WI38 (cell line): ENCODE data around the gene ATOH1.

Experiments
- H3K4me3 ChIP-seq: 2 replicates; pipeline ENCODE4 v1.5.1; 2011; ENCODE audit warnings: low read depth, mild to moderate bottlenecking, control low read depth, low read length
- TF ChIP-seq, protein P1 (sequence below): IDR thresholded peaks from 2 replicates; pipeline ENCODE4 v1.5.1; 2012; ENCODE audit warnings: low read depth, mild to moderate bottlenecking, control low read depth, low read length

Gene ATOH1

DNA sequence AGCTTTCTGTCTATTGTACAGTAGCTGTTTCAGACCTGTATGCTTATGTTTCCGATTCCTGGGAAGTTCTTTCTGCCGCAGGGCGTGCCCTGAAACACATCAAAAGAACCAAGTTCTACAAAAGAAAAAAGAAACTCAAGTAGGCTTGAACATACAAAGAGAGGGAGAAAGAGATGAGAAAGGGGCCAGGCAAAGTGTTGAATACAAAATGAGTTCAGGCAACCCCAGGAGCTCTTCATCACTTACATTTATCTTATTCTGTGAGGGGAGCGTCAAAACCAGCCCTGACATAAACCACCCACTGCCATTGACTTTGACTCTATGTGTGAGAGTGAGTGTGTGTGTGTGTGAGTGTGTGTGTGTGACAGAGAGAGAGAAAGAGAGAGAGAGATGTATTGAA lies 26.5 kb upstream of the ATOH1 start:
- TF ChIP-seq, protein P1, sequence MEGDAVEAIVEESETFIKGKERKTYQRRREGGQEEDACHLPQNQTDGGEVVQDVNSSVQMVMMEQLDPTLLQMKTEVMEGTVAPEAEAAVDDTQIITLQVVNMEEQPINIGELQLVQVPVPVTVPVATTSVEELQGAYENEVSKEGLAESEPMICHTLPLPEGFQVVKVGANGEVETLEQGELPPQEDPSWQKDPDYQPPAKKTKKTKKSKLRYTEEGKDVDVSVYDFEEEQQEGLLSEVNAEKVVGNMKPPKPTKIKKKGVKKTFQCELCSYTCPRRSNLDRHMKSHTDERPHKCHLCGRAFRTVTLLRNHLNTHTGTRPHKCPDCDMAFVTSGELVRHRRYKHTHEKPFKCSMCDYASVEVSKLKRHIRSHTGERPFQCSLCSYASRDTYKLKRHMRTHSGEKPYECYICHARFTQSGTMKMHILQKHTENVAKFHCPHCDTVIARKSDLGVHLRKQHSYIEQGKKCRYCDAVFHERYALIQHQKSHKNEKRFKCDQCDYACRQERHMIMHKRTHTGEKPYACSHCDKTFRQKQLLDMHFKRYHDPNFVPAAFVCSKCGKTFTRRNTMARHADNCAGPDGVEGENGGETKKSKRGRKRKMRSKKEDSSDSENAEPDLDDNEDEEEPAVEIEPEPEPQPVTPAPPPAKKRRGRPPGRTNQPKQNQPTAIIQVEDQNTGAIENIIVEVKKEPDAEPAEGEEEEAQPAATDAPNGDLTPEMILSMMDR: no peak
- no peak overlapping the region for H3K4me3 ChIP-seq

GRCh38 chr4:93809773-93810172 lies 18.8 kb upstream of the ATOH1 start:
- TF ChIP-seq, protein P1: no peak
- H3K4me3 ChIP-seq: no peak overlapping the region

DNA sequence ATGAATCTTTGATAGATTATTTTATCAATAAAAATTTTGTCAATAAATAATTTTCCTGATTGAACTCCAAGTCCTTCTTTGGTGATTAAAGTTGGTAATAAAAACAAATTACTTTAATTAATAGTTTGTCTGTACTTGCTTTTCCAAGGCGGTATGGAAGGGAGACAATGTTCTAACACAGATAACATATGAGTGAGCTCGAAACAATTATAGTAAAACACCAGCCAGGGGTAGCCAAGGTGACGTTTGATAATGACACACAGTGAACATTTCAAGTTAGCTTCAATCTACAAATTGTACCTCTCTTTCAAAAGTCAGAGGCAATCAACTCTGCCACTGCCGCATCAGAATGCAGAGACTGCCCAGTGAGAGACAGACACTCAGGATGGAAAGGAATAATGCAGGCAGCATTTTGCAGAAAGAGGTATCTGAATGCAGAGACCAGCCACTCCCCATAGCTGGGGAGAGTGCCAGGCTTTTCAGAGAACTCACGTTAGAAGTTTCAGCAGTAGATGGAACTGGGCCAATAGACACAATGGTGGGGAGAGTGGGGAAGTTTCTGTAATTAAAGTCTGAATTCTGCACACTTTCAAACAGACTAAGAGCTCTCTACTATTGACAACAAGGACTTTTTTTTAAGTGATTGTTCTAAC lies 18.1 kb upstream of the ATOH1 start:
- no peak overlapping the region for H3K4me3 ChIP-seq
- TF ChIP-seq, protein P1: no peak

- TF ChIP-seq, protein P1: no peak
- H3K4me3 ChIP-seq: no peak overlapping the region
These were observed 15.5 kb upstream of the ATOH1 start for GRCh38 chr4:93813092-93813491.

DNA sequence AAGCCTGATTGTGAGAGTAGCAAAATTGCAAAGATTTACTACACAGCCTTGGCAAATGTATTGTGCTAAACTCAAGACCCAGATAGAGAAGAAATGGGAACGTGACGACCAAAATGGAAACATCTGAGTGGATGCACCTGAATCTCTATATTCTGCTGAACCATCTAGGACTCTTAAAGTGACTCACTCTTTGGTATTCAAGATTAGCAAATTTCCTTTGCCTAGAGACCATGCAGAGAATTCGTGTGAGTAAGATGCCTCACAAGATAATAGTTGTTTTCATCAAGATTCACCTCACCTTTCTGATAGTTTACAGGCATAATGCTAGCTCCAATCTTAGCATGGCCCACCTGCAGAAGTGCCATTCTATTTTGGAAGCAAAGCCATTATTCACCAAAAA lies 14.4 kb upstream of the ATOH1 start:
- no peak overlapping the region for H3K4me3 ChIP-seq
- TF ChIP-seq, protein P1: no peak

DNA sequence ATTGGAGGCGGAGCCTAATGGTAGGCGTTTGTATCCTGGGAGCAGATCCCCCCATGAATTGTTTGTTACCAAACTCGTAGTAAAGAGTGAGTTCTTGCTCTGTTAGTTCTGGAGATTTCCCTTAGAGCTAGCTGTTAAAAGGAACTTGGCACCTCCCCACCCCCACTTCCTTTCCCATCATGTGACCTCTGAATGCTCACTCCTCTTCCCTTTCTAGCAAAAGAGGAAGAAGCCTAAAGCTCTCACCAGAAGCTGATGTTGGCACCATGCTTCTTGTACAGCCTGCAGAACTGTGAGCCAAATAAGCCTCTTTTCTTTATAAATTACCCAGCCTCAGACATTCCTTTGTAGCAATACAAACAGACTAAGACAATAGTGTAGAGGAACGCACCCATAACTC lies 13.8 kb upstream of the ATOH1 start:
- no peak overlapping the region for H3K4me3 ChIP-seq
- TF ChIP-seq, protein P1: no peak

DNA sequence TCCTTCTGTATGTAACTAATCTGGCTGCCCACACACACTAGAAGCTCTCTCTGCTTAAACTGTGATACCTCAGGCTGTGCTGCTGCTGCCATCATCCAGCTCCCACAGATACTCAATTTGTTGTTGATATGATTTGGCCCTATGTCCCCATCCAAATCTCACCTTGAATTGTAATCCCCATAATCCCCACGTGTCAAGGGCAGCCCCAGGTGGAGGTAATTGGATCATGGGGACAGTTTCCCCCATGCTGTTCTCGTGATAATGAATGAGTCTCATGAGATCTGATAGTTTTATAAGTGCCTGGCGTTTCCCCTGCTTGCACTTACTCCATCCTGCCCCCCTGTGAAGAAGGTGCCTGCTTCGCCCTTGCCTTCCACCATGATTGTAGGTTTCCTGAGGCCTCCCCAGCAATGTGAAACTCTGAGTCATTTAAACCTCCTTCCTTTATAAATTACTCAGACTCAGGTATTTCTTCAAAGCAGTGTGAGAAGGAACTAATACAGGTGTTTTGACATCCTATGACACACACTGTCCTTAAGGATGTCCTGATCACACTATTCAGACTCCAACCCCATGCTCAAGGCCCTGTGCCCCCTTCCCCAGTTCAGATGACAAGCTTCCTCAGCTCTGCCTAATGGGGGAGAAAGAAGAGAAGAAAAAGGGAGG lies 2.9 kb upstream of the ATOH1 start:
- TF ChIP-seq, protein P1: no peak
- H3K4me3 ChIP-seq: no peak overlapping the region
